Endothelial cell of umbilical vein (primary cell): Measurements from ENCODE around the gene SLC27A2. TPM values are rescaled to one million over a fixed set of nuclear protein-coding genes. Genes with fewer than 3 reads are reported as not detected.
"Not testable (repeated sequence)": the region's sequence is repeated elsewhere in the genome, so short reads cannot be mapped to it uniquely, and the experiment has no call there.

ENCODE experiments used
- Bru-seq: library from RNA; stranded (reverse); fragments of 400-500 nt; gene quantifications from one replicate; lab custom pipeline; 2021; lab: Mats Ljungman, UMichigan
- BruChase-seq, 2 experiments: library from RNA; stranded (reverse); fragments of 400-500 nt; gene quantifications; one replicate each; lab custom pipeline; 2021; lab: Mats Ljungman, UMichigan
- BruUV-seq: library from RNA; stranded (reverse); fragments of 400-500 nt; replicated peaks from 2 replicates; lab custom pipeline; 2021; lab: Mats Ljungman, UMichigan
- CTCF ChIA-PET: fragments of 300-600, 350-600 bp; sonication (Branson Sonifier 250); formaldehyde crosslinking; loops from one replicate; lab custom pipeline; 2021; ENCODE audit warnings: antibody characterized with exemption, inconsistent platforms; lab: Charles Lee
- POLR2A ChIA-PET: fragments of 300-600, 350-600 bp; sonication (Branson Sonifier 250); formaldehyde crosslinking; loops from one replicate; lab custom pipeline; 2021; ENCODE audit warnings: antibody characterized with exemption, inconsistent platforms; lab: Charles Lee
- DNase-seq: peaks from one replicate; pipeline ENCODE4 v3.0.0-alpha.2; 2011; ENCODE audit warnings: low read depth, low spot score
- FAIRE-seq: peaks from 2 replicates; lab custom pipeline; 2011; peaks lifted over from hg19 to GRCh38; lab: Jason Lieb, UNC
- H2AFZ ChIP-seq: 2 replicates; pipeline ENCODE4 v1.6.0; 2012; ENCODE audit warnings: low read depth, low read length, control low read depth, inconsistent platforms
- H3K27ac ChIP-seq: 2 replicates; pipeline ENCODE4 v1.5.1; 2011; ENCODE audit warnings: low read depth, mild to moderate bottlenecking, control low read depth, low read length, moderate library complexity; ENCODE audit not compliant: insufficient read depth
- H3K27me3 ChIP-seq, 2 experiments: 2 replicates each; pipeline versions ENCODE4 v1.6.0 to v1.6.1; 2011; ENCODE audit warnings: low read length in 2 of 2, mixed read lengths in 1 of 2; ENCODE audit not compliant: control insufficient read depth in 2 of 2, insufficient read depth in 2 of 2
- H3K36me3 ChIP-seq, 2 experiments: 2 replicates in 1 of 2; 3 replicates in 1 of 2; pipeline ENCODE4 v1.5.1; 2011; ENCODE audit warnings: low read length in 2 of 2, mild to moderate bottlenecking in 1 of 2, moderate library complexity in 1 of 2; ENCODE audit not compliant: control insufficient read depth in 2 of 2, insufficient read depth in 2 of 2; ENCODE audit errors: extremely low read depth in 1 of 2
- H3K4me1 ChIP-seq: 3 replicates; pipeline ENCODE4 v1.5.1; 2011; ENCODE audit warnings: mild to moderate bottlenecking, low read length; ENCODE audit not compliant: control insufficient read depth, insufficient read depth; ENCODE audit errors: extremely low read depth
- H3K4me2 ChIP-seq: 2 replicates; pipeline ENCODE4 v1.6.1; 2011; ENCODE audit warnings: low read length, control low read depth, mixed read lengths; ENCODE audit not compliant: insufficient read depth
- H3K4me3 ChIP-seq, 3 experiments: fragments of 200-600 bp in 1 of 3; sonication (generic), shearing (Covaris generic) in 1 of 3; replicated peaks in 1 of 3; 2 replicates each; pipeline ENCODE4 v1.5.1; 2011 to 2016; ENCODE audit warnings: control low read depth in 3 of 3, low read length in 3 of 3, mild to moderate bottlenecking in 2 of 3, inconsistent platforms in 1 of 3, low read depth in 1 of 3, moderate library complexity in 1 of 3; ENCODE audit not compliant: insufficient read depth in 1 of 3
- H3K79me2 ChIP-seq: 2 replicates; pipeline ENCODE4 v1.6.0; 2012; ENCODE audit warnings: low read length, inconsistent platforms; ENCODE audit not compliant: control insufficient read depth, insufficient read depth
- H3K9ac ChIP-seq: replicated peaks from 2 replicates; pipeline ENCODE3; 2011; ENCODE audit warnings: low read length, control low read depth; ENCODE audit not compliant: insufficient read depth; ENCODE audit errors: extremely low read depth
- H3K9me1 ChIP-seq: replicated peaks from 3 replicates; pipeline ENCODE4 v1.6.0; 2011; ENCODE audit warnings: mild to moderate bottlenecking, low read length; ENCODE audit not compliant: control insufficient read depth, insufficient read depth; ENCODE audit errors: extremely low read depth
- H3K9me3 ChIP-seq: replicated peaks from 2 replicates; pipeline ENCODE4 v1.5.1; 2012; ENCODE audit warnings: low read length, inconsistent platforms; ENCODE audit not compliant: control insufficient read depth, insufficient read depth
- H4K20me1 ChIP-seq: replicated peaks from 2 replicates; pipeline ENCODE3; 2011; ENCODE audit warnings: mild to moderate bottlenecking, low read length; ENCODE audit not compliant: control insufficient read depth, insufficient read depth; ENCODE audit errors: extremely low read depth
- EZH2 ChIP-seq: IDR thresholded peaks from 2 replicates; pipeline ENCODE4 v1.6.1; 2012; ENCODE audit warnings: borderline replicate concordance, low read depth, mild to moderate bottlenecking, moderate library complexity, low read length, inconsistent platforms; ENCODE audit not compliant: severe bottlenecking
- FOS ChIP-seq: IDR thresholded peaks from 2 replicates; pipeline ENCODE4 v1.6.1; 2011; ENCODE audit warnings: mild to moderate bottlenecking, low read length, moderate library complexity, borderline replicate concordance; ENCODE audit not compliant: insufficient read depth
- GATA2 ChIP-seq: IDR thresholded peaks from 2 replicates; pipeline ENCODE4 v1.7.0; 2011; ENCODE audit warnings: low read depth, mild to moderate bottlenecking, moderate library complexity, mixed read lengths, low read length; ENCODE audit not compliant: insufficient read length, insufficient read depth
- POLR2A ChIP-seq: IDR thresholded peaks from 2 replicates; pipeline ENCODE4 v1.6.1; 2012; ENCODE audit warnings: low read depth, mild to moderate bottlenecking, control low read depth, low read length
- POLR2AphosphoS5 ChIP-seq: IDR thresholded peaks from 2 replicates; pipeline ENCODE4 v1.6.1; 2012; ENCODE audit warnings: low read depth, mild to moderate bottlenecking, control low read depth, low read length, moderate library complexity; ENCODE audit not compliant: insufficient read depth
- dilution Hi-C: fragments of 300-500 bp; cut with MboI; formaldehyde crosslinking; loops from one replicate; pipeline ENCODE4 v1.15.0; 2019; ENCODE audit warnings: low sequenced_read_pairs; ENCODE audit not compliant: extremely low pct_ligation_motif_present
- intact Hi-C: fragments of 100-400 bp; cut with micrococcal nuclease; formaldehyde crosslinking; loops from one replicate; pipeline ENCODE4 v1.10.0; 2022
- long read RNA-seq: library from polyadenylated mRNA; stranded (forward); transcript quantifications from one replicate; pipeline ENCODE4 v2.0.0, GENCODE V29; 2021
- polyA minus RNA-seq, 3 experiments: library from RNA; depleted of rRNA, polyadenylated mRNA; stranded (reverse); fragments of >200 nt; gene quantifications; 1 replicate in 1 of 3; 2 replicates in 2 of 3; pipeline ENCODE4 v1.2.3, GENCODE V29; 2011
- polyA plus RNA-seq, 4 experiments: library from polyadenylated mRNA; depleted of rRNA in 3 of 4; stranded (reverse) in 3 of 4; unstranded in 1 of 4; fragments of >200 nt; gene quantifications; 2 replicates each; pipeline versions ENCODE4 v1.2.1 to v1.2.3, GENCODE V29; 2011 to 2012; ENCODE audit warnings: missing spikeins in 1 of 4
- total RNA-seq: library from RNA; stranded (reverse); gene quantifications from 2 replicates; pipeline ENCODE4 v1.2.3, GENCODE V29; 2021
- TF ChIP-seq, protein P1 (sequence below): IDR thresholded peaks from 2 replicates; pipeline ENCODE4 v1.6.1; 2011; ENCODE audit not compliant: insufficient read depth, insufficient read length
- TF ChIP-seq, protein P2 (sequence below), 2 donors: IDR thresholded peaks; 1 replicate in 1 of 2; 2 replicates in 1 of 2; pipeline ENCODE4 v1.5.1; 2011; ENCODE audit warnings: low read length in 2 of 2, mild to moderate bottlenecking in 2 of 2, moderate library complexity in 2 of 2, control low read depth in 1 of 2, inconsistent platforms in 1 of 2, low read depth in 1 of 2; ENCODE audit not compliant: insufficient read depth in 1 of 2; ENCODE audit errors: extremely low read depth in 1 of 2

The SLC27A2 gene
- total RNA-seq (not detected in 2 replicates), polyA plus RNA-seq (not detected in 2 replicates), polyA minus RNA-seq (0.23 and 0.34 TPM in 2 replicates), Bru-seq, nascent RNA (percentile 4 among the genes with signal in this experiment), BruChase-seq, experiment 1, labeled RNA remaining after a 6-hour chase (percentile 5 among the genes with signal in this experiment), BruChase-seq, experiment 2, labeled RNA remaining after a 2-hour chase (percentile 1 among the genes with signal in this experiment)
- polyA plus RNA-seq (2011; cell fraction: cytosol; rRNA removed) = not detected in 2 replicates
- not detected in 2 replicates for polyA plus RNA-seq (2011; cell fraction: nucleus; rRNA removed)
- not detected in 2 replicates for polyA plus RNA-seq (2012)
- 206 TPM for polyA minus RNA-seq (2011; cell fraction: cytosol; rRNA and poly(A)+ RNA removed)
- polyA minus RNA-seq (2011; cell fraction: nucleus; rRNA and poly(A)+ RNA removed) = 0.77 and 0.82 TPM in 2 replicates
- long read RNA-seq = 0 reads

DNA sequence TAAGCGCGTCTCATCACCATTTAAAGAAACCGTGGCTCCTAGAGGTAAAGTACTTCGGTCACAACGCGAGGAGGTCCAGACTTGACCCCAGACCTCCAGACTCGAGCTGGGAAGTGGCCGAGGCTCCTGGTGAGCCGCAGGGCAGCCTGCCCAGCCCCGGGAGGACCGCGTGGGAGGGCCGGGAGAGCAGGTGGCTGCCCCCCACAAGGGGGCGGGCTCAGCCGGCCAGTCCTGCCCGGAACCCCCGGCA, at the start of gene SLC27A2:
Gene SLC27A2, plus strand, starts transcription at position 228 of the 250 bp plus-strand sequence. CDS start 232 bp downstream, outside the sequence.
- peak within 1 kb of the TSS; percentile 19 to 36 (median 20) for H3K4me3 ChIP-seq
- H3K9ac ChIP-seq = no peak within 1 kb of the TSS
- DNase-seq = no peak
- POLR2A ChIA-PET = no interaction called here
- peak within 1 kb of the TSS; percentile 84 for H2AFZ ChIP-seq
- no peaks in the 10 kb centered on the region for H3K79me2 ChIP-seq
- H3K9me1 ChIP-seq = no peaks in the 10 kb centered on the region
- dilution Hi-C loops = no loop called here
- no peak within 1 kb of the TSS for H3K27ac ChIP-seq
- H3K27me3 ChIP-seq = peaks cover 18 to 41% of the 10 kb centered on the region in 2 experiments
- BruUV-seq = no TSS peak
- CTCF ChIA-PET = interaction anchor here (0.8 to 2.7 kb wide), 3 partner anchors 9 to 134 kb away, joined by 3 to 9 read pairs (median 4); no protein-coding TSS in a partner anchor
- H3K36me3 ChIP-seq = no peaks in the 10 kb centered on the region
- H3K9me3 ChIP-seq = no peaks in the 10 kb centered on the region
- no peaks in the 10 kb centered on the region for H3K4me1 ChIP-seq
- peak; percentile 50 for FAIRE-seq
- TF ChIP-seq, protein P1, sequence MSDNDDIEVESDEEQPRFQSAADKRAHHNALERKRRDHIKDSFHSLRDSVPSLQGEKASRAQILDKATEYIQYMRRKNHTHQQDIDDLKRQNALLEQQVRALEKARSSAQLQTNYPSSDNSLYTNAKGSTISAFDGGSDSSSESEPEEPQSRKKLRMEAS = no peak
- no peak for TF ChIP-seq GATA2
- TF ChIP-seq FOS = no peak
- TF ChIP-seq, protein P2, sequence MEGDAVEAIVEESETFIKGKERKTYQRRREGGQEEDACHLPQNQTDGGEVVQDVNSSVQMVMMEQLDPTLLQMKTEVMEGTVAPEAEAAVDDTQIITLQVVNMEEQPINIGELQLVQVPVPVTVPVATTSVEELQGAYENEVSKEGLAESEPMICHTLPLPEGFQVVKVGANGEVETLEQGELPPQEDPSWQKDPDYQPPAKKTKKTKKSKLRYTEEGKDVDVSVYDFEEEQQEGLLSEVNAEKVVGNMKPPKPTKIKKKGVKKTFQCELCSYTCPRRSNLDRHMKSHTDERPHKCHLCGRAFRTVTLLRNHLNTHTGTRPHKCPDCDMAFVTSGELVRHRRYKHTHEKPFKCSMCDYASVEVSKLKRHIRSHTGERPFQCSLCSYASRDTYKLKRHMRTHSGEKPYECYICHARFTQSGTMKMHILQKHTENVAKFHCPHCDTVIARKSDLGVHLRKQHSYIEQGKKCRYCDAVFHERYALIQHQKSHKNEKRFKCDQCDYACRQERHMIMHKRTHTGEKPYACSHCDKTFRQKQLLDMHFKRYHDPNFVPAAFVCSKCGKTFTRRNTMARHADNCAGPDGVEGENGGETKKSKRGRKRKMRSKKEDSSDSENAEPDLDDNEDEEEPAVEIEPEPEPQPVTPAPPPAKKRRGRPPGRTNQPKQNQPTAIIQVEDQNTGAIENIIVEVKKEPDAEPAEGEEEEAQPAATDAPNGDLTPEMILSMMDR (IDR thresholded peaks at IDR 0.05; ENCODE audit: extremely low read depth in 1 of 2, insufficient read depth in 1 of 2, low read depth in 1 of 2, low read length in 2 of 2) = peak; percentile 17 to 48
- no peak for TF ChIP-seq POLR2AphosphoS5
- no peak for TF ChIP-seq EZH2
- no peak for TF ChIP-seq POLR2A
- intact Hi-C loops = no loop called here
- H4K20me1 ChIP-seq = no peaks in the 10 kb centered on the region
- H3K4me2 ChIP-seq = peak within 1 kb of the TSS; percentile 59

DNA sequence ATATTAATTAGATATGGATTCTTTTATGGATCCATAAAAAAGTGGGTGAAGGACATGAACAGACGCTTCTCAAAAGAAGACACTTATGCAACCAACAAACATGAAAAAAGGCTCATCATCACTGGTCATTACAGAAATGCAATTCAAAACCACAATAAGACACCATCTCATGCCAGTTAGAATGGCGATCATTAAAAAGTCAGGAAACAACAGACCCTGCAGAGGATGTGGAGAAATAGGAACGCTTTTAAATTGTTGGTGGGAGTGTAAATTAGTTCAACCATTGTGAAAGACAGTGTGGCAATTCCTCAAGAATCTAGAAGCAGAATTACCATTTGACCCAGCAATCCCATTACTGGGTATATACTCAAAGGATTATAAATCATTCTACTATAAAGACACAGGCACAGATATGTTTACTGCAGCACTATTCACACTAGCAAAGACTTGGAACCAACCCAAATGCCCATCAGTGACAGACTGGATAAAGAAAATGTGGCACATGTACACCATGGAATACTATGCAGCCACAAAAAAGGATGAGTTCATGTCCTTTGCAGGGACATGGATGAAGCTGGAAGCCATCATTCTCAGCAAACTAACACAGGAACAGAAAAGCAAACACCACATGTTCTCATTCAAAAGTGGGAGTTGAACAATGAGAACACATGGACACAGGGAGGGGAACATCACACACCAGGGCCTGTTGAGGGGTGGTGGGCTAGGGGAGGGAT, 49.6 kb upstream of the SLC27A2 start:
- H3K36me3 ChIP-seq, DNase-seq, H3K79me2 ChIP-seq, H3K9ac ChIP-seq, BruUV-seq, H3K27me3 ChIP-seq, H4K20me1 ChIP-seq, POLR2A ChIA-PET, H3K4me1 ChIP-seq, H3K9me1 ChIP-seq, H3K4me2 ChIP-seq, H3K27ac ChIP-seq, intact Hi-C loops, H2AFZ ChIP-seq, H3K9me3 ChIP-seq, FAIRE-seq, dilution Hi-C loops, H3K4me3 ChIP-seq: not testable (repeated sequence)
- CTCF ChIA-PET = interaction anchor here (2.1 kb wide), 1 partner anchor 13 kb away, joined by 4 read pairs; no protein-coding TSS in a partner anchor
